Aorta (tissue), 5 donors: ENCODE measurements around the gene KLF12. TPM values are rescaled to one million over a fixed set of nuclear protein-coding genes. Genes with fewer than 3 reads are reported as not detected.

Experiments
- ATAC-seq: fragments of 200-7000 bp; cut with Tn5 transposase; one replicate; pipeline ENCODE4 v1.9.1; 2022; ENCODE audit warnings: moderate library complexity; ENCODE audit not compliant: low FRiP score
- DNase-seq, 2 donors: peaks; one replicate each; pipeline ENCODE4 v3.0.0-alpha.2; 2020
- H3K27ac ChIP-seq, 2 donors: one replicate each; pipeline ENCODE4 v1.5.1; 2013; ENCODE audit warnings: low read length in 2 of 2, mild to moderate bottlenecking in 2 of 2, moderate library complexity in 2 of 2, control low read depth in 1 of 2, inconsistent platforms in 1 of 2, low read depth in 1 of 2
- H3K27me3 ChIP-seq, 2 donors: one replicate each; pipeline ENCODE4 v1.6.1; 2013; ENCODE audit warnings: control low read depth in 1 of 2, low read length in 1 of 2, mild to moderate bottlenecking in 1 of 2, moderate library complexity in 1 of 2; ENCODE audit not compliant: insufficient read depth in 2 of 2, control insufficient read depth in 1 of 2
- H3K36me3 ChIP-seq, 2 donors: one replicate each; pipeline ENCODE4 v1.6.1; 2013; ENCODE audit warnings: control low read depth in 1 of 2, low read length in 1 of 2, mild to moderate bottlenecking in 1 of 2; ENCODE audit not compliant: insufficient read depth in 2 of 2, control insufficient read depth in 1 of 2
- H3K4me1 ChIP-seq, 2 donors: one replicate each; pipeline ENCODE4 v1.6.1; 2013; ENCODE audit warnings: low read length in 2 of 2, control low read depth in 1 of 2, mild to moderate bottlenecking in 1 of 2, moderate library complexity in 1 of 2; ENCODE audit not compliant: insufficient read depth in 2 of 2, control insufficient read depth in 1 of 2
- H3K4me3 ChIP-seq, 2 donors: one replicate each; pipeline ENCODE4 v1.5.1; 2013; ENCODE audit warnings: low read length in 2 of 2, control low read depth in 1 of 2, mild to moderate bottlenecking in 1 of 2
- H3K9me3 ChIP-seq: one replicate; pipeline ENCODE4 v1.6.1; 2013; ENCODE audit warnings: mild to moderate bottlenecking, low read length; ENCODE audit not compliant: control insufficient read depth
- WGBS, 2 donors: extraction: QIAGEN DNeasy Blood & Tissue Kit; methylation state at CpG; one replicate each; pipeline ENCODE4 v1.1.7; 2013; 5-methylcytosine and 5-hydroxymethylcytosine counted together
- intact Hi-C, 2 donors: fragments of 100-400 bp; cut with DNase I; formaldehyde crosslinking; loops; one replicate each; pipeline versions ENCODE4 v1.14.2 to v1.15.0; 2022
- polyA plus RNA-seq, 2 donors: library from polyadenylated mRNA; stranded (reverse); fragments of 200-250 nt; gene quantifications; one replicate each; pipeline ENCODE4 v1.2.3, GENCODE V29; 2013
- total RNA-seq, 2 donors: library from RNA; stranded (reverse); fragmentation: NEBNext Ultra II Directional; extraction: Animal tissue kit (Norgen Biotek cat#: 25700); gene quantifications; one replicate each; pipeline ENCODE4 v1.2.1, GENCODE V29; 2021
- donor health status: healthy with polysubstance abuse.
- donor health status: Bipolar disorder and iron deficiency.
- donor health status: DM: no; HTN: no; CAD: no.
- donor health status: DM: no; HTN: no; CAD: no.
- donor health status: DM: yes; HTN: yes; CAD: no.

KLF12 gene
- total and polyA plus RNA-seq, 4 donors, result 2.5 to 30.9 (median 16.9) TPM

DNA sequence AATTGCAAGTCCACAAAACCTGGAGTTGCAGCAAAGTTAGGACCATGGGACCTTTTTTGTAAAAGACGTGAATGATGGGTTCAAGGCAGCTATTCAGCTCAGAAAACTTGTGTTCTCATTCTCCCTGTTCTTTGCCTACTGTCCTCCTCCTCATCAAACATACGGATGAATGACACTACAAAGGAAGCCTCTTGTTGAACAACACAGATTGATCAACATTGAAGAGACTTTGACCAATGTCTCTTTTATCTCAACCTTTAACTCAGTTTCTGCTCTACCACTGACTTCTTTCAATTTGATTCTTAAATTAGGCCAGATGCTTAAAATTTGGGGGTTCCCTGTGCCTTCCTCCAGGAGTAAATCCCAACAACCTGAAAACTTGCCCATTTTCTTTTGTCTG lies 27.9 kb upstream of the KLF12 start:
- H3K27me3 ChIP-seq, result no peaks in the 10 kb centered on the region
- no peak for ATAC-seq
- no peaks in the 10 kb centered on the region for H3K9me3 ChIP-seq
- intact Hi-C loops, result no loop called here
- no peak overlapping the region for H3K4me3 ChIP-seq
- no peak for DNase-seq
- no peak overlapping the region for H3K27ac ChIP-seq
- H3K36me3 ChIP-seq, result no peaks in the 10 kb centered on the region
- no peaks in the 10 kb centered on the region for H3K4me1 ChIP-seq
- WGBS, 2 donors, result 94 to 95% methylated on average over 2 of the region's 2 CpGs

DNA sequence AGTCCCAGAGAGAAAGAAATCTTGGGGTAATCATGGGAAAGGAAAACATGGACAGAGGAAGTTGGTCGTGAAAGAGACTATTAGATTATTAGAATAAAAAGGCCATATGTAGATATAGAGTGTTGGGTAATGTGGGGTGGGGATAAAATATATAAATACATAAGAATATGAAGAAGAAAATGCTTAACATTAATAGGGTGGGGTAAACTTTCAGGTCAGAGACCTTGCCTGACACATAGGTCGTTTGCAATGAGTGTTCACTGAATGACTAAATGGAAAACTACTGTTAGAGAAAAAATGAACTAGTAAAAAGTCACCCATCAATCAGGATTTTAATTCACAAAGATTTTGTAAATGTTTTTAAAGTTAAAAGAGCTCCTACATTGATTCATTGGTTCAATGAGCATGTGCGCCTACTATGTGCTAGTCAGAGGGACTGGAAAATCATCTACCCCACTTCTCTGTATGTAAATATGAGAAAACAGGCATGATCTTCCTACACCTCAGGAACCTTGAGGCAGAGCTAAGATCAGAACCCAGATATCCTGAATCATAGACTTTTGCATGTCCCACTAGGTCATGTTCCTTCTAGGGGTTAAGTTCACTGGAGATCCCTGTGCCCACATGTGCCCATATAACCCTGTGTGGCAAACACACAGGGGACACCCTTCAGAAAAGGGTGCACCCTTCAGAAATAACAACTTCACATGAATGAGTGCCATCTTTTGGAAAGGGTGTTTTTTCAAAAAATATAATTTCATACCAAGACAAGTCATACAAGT lies 24.6 kb upstream of the KLF12 start:
- intact Hi-C loops, result no loop called here
- DNase-seq, result no peak
- no peak for ATAC-seq
- no peaks in the 10 kb centered on the region for H3K4me1 ChIP-seq
- H3K27me3 ChIP-seq, result no peaks in the 10 kb centered on the region
- H3K9me3 ChIP-seq, result peaks cover 2% of the 10 kb centered on the region
- no peak overlapping the region for H3K4me3 ChIP-seq
- WGBS, 2 donors, result 64 to 66% methylated on average over 3 of the region's 3 CpGs
- no peak overlapping the region for H3K27ac ChIP-seq
- H3K36me3 ChIP-seq, result no peaks in the 10 kb centered on the region

DNA sequence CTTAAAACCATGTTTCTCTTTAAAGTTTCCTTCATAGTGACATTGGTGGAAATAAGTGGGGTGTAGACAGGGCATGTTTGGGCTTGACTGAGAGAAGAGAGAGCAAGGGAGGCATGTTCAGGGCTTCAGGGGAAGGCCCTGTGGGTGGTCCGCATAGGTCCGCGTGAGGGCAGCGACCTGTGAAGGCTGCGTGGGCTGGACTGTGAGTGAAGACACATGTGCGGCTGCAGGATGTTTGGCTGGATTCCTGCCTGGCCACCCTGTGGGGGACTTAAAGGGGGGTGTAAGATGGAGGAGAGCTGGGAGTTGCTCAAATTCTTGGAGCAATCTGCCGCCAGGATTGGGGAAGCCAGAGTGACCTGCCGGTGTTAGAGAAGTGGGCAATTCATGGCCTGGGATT lies 23.8 kb upstream of the KLF12 start:
- Histone ChIP-seq H3K27ac (no peak overlapping the region), H3K27me3 (no peaks in the 10 kb centered on the region), H3K4me1 (no peaks in the 10 kb centered on the region), H3K4me3 (no peak overlapping the region), H3K9me3 (peaks cover 2% of the 10 kb centered on the region), H3K36me3 (no peaks in the 10 kb centered on the region)
- no peak for ATAC-seq
- intact Hi-C loops, result no loop called here
- no peak for DNase-seq
- 75 to 81% methylated on average over 8 of the region's 8 CpGs for WGBS, 2 donors

DNA sequence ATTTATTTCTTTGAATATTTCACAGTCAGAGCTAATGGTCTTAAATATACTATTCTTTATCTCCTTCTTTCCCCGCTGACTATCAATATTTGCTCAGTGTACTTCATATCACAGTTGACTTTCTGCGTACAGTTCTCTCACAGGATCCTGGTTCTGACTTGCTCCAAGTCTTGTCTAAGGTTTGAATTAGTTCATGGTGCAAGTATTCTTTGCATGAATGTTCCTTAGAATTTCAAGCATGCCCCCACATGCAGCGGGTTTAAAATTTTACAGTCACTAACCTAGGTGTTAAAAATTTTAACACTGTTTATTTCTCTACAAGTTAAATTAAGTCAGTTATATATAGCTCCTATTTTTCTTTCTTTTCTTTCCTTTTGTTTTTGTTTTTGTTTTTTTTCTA lies 20.8 kb upstream of the KLF12 start:
- Histone ChIP-seq H3K27ac (no peak overlapping the region), H3K4me3 (no peak overlapping the region), H3K27me3 (no peaks in the 10 kb centered on the region), H3K9me3 (peaks cover 2% of the 10 kb centered on the region), H3K36me3 (no peaks in the 10 kb centered on the region), H3K4me1 (no peaks in the 10 kb centered on the region)
- no peak for DNase-seq
- intact Hi-C loops, result no loop called here
- 88 to 96% methylated on average over 3 of the region's 3 CpGs for WGBS, 2 donors
- ATAC-seq, result no peak

DNA sequence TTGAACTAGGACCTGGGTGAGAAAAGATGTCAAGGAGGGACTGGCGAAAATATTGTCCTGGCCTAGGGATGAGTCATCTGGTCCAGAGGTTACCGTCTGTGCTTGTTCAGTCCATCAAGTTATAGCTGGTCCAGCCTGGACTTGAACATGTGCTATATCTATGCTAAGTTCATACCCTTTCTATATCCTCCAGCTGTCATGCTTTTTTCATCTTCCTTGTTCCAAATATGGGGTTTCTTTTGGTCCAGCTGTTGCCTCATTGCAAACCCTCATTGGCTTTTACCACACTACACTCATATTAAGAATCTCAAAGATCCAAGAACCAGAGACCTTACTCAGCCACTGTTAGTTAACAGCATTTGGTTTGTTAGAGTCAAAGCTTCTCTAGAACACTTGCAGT lies 19.1 kb upstream of the KLF12 start:
- ATAC-seq (no peak), DNase-seq (no peak)
- Histone ChIP-seq H3K4me1 (no peaks in the 10 kb centered on the region), H3K36me3 (no peaks in the 10 kb centered on the region), H3K27ac (no peak overlapping the region), H3K4me3 (no peak overlapping the region), H3K27me3 (no peaks in the 10 kb centered on the region), H3K9me3 (peaks cover 2% of the 10 kb centered on the region)
- WGBS, 2 donors, result 37 to 90% methylated on average over 2 of the region's 2 CpGs
- intact Hi-C loops, result no loop called here

DNA sequence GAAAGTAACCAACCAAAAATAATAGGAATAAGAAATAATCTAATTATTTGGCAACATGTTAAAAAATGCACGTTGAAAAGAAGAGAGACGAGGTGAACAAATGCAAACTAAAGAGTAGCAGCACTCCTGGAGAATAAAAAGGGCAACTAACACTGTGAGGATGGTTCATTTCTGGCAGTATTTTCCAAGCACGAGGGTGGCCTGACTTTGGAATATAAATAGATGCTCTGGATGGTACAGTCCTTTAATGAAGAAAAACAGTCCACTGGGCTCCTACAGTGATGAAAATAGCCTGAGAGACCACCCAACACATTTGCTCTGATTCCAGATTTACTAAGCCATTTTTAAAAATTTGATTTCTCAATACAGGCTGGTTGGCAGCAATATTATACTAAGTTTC lies 17.7 kb upstream of the KLF12 start:
- intact Hi-C loops, result no loop called here
- Histone ChIP-seq H3K9me3 (peaks cover 2% of the 10 kb centered on the region), H3K27me3 (no peaks in the 10 kb centered on the region), H3K27ac (no peak overlapping the region), H3K36me3 (no peaks in the 10 kb centered on the region), H3K4me3 (no peak overlapping the region), H3K4me1 (no peaks in the 10 kb centered on the region)
- DNase-seq (no peak), ATAC-seq (no peak)
- 39 to 40% methylated on average over 3 of the region's 3 CpGs for WGBS, 2 donors

DNA sequence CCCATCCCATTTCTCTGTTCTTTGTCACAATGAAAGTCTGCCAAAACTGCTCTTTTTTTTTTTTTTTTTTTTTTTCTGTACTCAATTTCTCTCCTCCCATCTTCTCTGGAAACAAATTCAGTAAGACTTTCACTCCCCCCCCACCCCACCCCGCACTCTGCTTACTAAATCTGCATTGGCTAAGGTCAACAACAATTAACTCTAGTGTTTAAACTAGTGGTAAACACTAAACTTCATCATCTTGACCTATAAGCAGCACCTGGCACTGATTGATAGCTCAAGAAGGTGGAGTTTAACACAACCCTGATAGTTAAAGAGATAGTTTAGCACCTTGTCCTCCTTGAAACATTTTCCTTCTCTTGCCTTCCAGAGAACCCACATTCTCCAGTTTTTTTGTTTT lies 14.1 kb upstream of the KLF12 start:
- no peak overlapping the region for H3K4me3 ChIP-seq
- no peaks in the 10 kb centered on the region for H3K9me3 ChIP-seq
- peaks cover 0 to 1% of the 10 kb centered on the region in 2 donors for H3K4me1 ChIP-seq
- WGBS, 2 donors, result 85 to 89% methylated on average over 1 of the region's 1 CpG
- H3K27me3 ChIP-seq, result no peaks in the 10 kb centered on the region
- intact Hi-C loops, result no loop called here
- DNase-seq, result no peak
- no peak for ATAC-seq
- H3K36me3 ChIP-seq, result no peaks in the 10 kb centered on the region
- H3K27ac ChIP-seq, result no peak overlapping the region

DNA sequence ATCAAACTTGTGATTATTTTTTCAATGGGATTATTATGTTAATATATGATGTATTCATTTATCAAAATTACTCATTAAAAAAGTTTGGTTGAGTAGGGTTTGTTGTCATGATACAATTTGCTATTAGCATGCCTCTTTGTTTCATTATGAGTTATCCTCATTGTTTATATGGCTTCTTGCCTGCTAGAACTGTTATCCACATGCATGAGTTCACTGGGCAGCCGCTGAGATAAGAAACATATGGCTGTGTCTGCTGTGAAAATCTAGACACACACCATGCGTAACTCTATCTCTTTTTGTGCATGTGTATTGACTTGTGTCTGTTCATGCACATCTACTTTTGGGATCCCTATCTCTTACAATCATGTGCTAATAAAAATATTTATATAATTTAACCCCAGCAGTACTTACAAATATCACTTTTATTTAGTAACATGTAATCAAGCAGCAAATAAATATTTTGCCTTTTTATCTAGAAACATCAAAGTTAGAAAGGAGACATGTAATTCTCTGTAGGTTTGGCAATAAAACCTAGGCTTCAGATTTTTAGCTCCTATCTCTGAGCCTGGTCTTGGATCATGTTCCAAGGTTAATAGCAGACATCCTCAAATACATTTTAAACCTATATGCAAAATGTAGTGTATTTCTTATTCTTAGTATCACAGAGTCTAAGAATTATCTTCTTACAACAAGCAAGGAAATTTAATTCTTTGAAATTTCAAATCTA lies 11.2 kb upstream of the KLF12 start:
- no peak for ATAC-seq
- H3K27ac ChIP-seq, result no peak overlapping the region
- no peak overlapping the region for H3K4me3 ChIP-seq
- H3K9me3 ChIP-seq, result no peaks in the 10 kb centered on the region
- DNase-seq, result no peak
- no peaks in the 10 kb centered on the region for H3K36me3 ChIP-seq
- 51 to 52% methylated on average over 2 of the region's 2 CpGs for WGBS, 2 donors
- peaks cover 0 to 1% of the 10 kb centered on the region in 2 donors for H3K4me1 ChIP-seq
- H3K27me3 ChIP-seq, result no peaks in the 10 kb centered on the region
- intact Hi-C loops, result no loop called here

DNA sequence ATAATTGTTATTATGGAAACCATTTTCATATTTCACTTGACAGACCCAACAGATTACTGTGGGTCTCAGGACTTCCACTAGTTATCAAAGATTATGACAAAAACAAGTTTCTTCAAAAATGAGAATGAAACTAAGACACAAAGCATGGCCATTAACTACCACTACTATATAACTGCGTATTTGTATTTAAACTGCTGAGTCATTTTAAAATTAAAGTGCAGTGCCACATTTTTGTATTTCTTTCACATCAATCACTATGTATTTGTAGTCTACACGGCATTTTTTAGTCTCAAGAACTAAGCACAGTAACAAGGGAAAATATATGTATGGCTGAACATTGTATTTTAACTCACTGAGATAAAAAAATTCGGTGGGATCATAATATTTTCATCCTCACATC lies 10.1 kb upstream of the KLF12 start:
- ATAC-seq (no peak), DNase-seq (no peak)
- H3K4me3 ChIP-seq, result no peak overlapping the region
- intact Hi-C loops, result no loop called here
- H3K27me3 ChIP-seq, result no peaks in the 10 kb centered on the region
- H3K4me1 ChIP-seq, result peaks cover 0 to 1% of the 10 kb centered on the region in 2 donors
- 54 to 64% methylated on average over 3 of the region's 3 CpGs for WGBS, 2 donors
- H3K36me3 ChIP-seq, result no peaks in the 10 kb centered on the region
- H3K27ac ChIP-seq, result no peak overlapping the region
- no peaks in the 10 kb centered on the region for H3K9me3 ChIP-seq
